Skin epidermis (tissue), 12 donors: ENCODE measurements around the gene MYLK.
"Not testable (repeated sequence)": the region's sequence is repeated elsewhere in the genome, so short reads cannot be mapped to it uniquely, and the experiment has no call there.

ENCODE experiments used
- H3K27ac ChIP-seq, 21 experiments: fragments of 200-600 bp; sonication (generic) in 11 of 21; one replicate each; pipeline ENCODE4 v1.5.0; 2020; ENCODE audit warnings: mild to moderate bottlenecking in 3 of 21, inconsistent platforms in 2 of 21, moderate library complexity in 2 of 21
- H3K4me3 ChIP-seq, 7 experiments: fragments of 200-600 bp; sonication (generic) in 2 of 7; one replicate each; pipeline ENCODE4 v1.5.0; 2020; ENCODE audit warnings: inconsistent platforms in 2 of 7, mild to moderate bottlenecking in 2 of 7, moderate library complexity in 1 of 7

The MYLK gene, protein sequence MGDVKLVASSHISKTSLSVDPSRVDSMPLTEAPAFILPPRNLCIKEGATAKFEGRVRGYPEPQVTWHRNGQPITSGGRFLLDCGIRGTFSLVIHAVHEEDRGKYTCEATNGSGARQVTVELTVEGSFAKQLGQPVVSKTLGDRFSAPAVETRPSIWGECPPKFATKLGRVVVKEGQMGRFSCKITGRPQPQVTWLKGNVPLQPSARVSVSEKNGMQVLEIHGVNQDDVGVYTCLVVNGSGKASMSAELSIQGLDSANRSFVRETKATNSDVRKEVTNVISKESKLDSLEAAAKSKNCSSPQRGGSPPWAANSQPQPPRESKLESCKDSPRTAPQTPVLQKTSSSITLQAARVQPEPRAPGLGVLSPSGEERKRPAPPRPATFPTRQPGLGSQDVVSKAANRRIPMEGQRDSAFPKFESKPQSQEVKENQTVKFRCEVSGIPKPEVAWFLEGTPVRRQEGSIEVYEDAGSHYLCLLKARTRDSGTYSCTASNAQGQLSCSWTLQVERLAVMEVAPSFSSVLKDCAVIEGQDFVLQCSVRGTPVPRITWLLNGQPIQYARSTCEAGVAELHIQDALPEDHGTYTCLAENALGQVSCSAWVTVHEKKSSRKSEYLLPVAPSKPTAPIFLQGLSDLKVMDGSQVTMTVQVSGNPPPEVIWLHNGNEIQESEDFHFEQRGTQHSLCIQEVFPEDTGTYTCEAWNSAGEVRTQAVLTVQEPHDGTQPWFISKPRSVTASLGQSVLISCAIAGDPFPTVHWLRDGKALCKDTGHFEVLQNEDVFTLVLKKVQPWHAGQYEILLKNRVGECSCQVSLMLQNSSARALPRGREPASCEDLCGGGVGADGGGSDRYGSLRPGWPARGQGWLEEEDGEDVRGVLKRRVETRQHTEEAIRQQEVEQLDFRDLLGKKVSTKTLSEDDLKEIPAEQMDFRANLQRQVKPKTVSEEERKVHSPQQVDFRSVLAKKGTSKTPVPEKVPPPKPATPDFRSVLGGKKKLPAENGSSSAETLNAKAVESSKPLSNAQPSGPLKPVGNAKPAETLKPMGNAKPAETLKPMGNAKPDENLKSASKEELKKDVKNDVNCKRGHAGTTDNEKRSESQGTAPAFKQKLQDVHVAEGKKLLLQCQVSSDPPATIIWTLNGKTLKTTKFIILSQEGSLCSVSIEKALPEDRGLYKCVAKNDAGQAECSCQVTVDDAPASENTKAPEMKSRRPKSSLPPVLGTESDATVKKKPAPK (N-terminal part only)

GRCh38 chr3:123884203-123884831 lies at the start of gene MYLK:
Gene MYLK (minus strand): TSS chr3:123884332. CDS start chr3:123793841, 90,491 bp downstream.
- H3K4me3 ChIP-seq = peak within 1 kb of the TSS; percentile 28 to 44 (median 35)
- peak within 1 kb of the TSS in 2 of 21 experiments; percentile 21 to 25 for H3K27ac ChIP-seq

- H3K4me3 ChIP-seq = no peak overlapping the region
- no peak overlapping the region for H3K27ac ChIP-seq
Observed at GRCh38 chr3:123930445-123930844, 46.3 kb upstream of the MYLK start.

- Histone ChIP-seq H3K4me3 (no peak overlapping the region), H3K27ac (no peak overlapping the region)
Observed at GRCh38 chr3:123929325-123929724, 45.2 kb upstream of the MYLK start.

DNA sequence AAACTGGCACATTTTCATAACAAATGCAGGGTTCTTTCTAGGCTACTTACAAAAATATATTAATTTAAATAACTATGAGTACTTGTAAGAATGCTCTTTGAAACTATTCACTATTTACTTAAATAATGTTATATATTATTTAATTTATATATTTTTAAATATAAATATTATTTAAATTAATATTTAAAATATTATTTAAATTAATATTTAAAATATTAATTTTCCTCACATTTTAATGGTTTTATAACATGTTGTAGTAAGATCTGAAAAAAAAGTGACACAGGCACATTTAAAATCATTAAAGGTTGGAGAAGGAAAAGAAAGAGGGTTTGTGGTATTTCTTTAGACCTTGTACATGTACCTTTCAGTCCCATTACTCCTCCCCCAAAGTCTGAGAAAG lies 42.3 kb upstream of the MYLK start:
- H3K4me3 ChIP-seq = no peak overlapping the region
- no peak overlapping the region for H3K27ac ChIP-seq

DNA sequence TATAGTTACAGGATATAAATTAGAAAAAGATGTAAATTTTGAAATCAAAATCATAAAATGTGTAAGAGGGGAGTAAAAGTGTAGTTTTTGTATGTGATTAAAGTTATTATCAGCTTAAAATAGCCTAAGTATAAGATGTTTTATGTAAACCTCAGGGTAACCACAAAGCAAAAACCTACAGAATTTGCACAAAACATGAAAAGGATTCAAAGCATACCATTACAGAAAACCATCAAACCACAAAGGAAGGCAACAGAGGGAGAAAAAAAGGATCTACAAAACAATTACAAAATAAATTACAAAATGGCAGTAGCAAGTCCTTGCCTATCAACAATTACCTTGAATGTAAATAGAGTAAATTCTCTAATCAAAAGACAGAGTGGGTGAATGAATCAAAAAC lies 36.7 kb upstream of the MYLK start:
- Histone ChIP-seq H3K4me3 (no peak overlapping the region), H3K27ac (no peak overlapping the region)

GRCh38 chr3:123920383-123920782 lies 36.3 kb upstream of the MYLK start:
- no peak overlapping the region for H3K4me3 ChIP-seq
- H3K27ac ChIP-seq = no peak overlapping the region

DNA sequence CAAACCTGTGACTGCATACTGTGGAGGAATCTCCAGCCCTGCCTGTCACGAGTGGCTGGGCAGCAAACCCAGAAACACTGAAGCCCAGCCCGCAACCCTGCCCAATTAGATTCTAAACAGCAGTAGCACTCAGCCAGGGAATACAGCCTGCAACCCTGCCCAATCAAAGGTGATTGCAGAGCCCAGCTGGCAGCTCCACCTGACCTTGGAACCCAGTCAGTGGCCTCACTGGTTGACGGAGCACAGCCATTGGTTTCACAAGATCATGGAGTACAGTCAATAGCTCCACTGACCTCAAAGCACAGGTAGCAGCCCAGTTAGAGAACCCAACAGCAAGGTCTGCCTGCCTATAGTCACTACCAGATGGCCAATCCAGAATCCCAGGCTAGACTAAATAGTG lies 35.2 kb upstream of the MYLK start:
- H3K27ac ChIP-seq = no peak overlapping the region
- no peak overlapping the region for H3K4me3 ChIP-seq

GRCh38 chr3:123914829-123915228 lies 30.7 kb upstream of the MYLK start:
- H3K27ac ChIP-seq = no peak overlapping the region

GRCh38 chr3:123909785-123910184 lies 25.7 kb upstream of the MYLK start:
- Histone ChIP-seq H3K27ac (no peak overlapping the region), H3K4me3 (no peak overlapping the region)

More at GRCh38 chr3:123914829-123915228, 30.7 kb upstream of the MYLK start:
- H3K4me3 ChIP-seq = no peak overlapping the region

GRCh38 chr3:123907720-123908119 lies 23.6 kb upstream of the MYLK start:
- no peak overlapping the region for H3K27ac ChIP-seq
- no peak overlapping the region for H3K4me3 ChIP-seq

- H3K4me3 ChIP-seq = no peak overlapping the region
- no peak overlapping the region for H3K27ac ChIP-seq
Observed at GRCh38 chr3:123899300-123899865, 15.3 kb upstream of the MYLK start.

GRCh38 chr3:123893012-123893411 lies 8.9 kb upstream of the MYLK start:
- no peak overlapping the region for H3K4me3 ChIP-seq
- H3K27ac ChIP-seq = no peak overlapping the region

DNA sequence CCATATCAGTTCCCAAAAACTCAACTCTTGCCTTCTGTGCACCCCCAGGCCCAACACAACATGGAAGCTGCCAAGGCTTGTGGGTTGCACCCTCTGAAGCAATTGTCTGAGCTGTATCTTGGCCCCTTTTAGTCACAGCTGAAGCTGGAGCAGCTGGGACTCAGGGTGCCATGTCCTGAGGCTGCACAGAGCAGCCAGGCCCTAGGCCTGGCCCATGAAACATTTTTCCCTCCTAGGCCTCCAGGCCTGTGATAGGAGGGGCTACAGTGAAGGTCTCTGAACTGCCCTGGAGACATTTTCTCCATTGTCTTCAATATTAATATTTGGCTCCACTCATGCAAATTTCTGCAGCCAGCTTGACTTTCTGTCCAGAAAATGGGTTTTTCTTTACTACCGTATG lies 8.1 kb upstream of the MYLK start:
- Histone ChIP-seq H3K4me3 (no peak overlapping the region), H3K27ac (no peak overlapping the region)

- H3K4me3 ChIP-seq, H3K27ac ChIP-seq: not testable (repeated sequence)
Observed at GRCh38 chr3:123890991-123891390, 6.9 kb upstream of the MYLK start.

DNA sequence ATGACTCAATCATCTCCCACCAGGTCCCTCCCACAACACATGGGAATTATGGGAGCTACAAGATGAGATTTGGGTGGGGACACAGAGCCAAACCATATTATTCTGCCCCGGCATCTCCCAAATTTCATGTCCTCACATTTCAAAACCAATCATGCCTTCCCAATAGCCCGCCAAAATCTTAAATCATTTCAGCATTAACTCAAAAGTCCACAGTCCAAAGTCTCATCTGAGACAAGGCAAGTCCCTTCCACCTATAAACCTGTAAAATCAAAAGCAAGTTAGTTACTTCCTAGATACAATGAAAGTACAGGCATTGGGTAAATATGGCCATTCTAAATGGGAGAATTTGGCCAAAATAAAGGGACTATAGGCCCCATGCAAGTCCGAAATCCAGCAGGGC lies 6.0 kb upstream of the MYLK start:
- not testable (repeated sequence) for H3K27ac ChIP-seq, H3K4me3 ChIP-seq

DNA sequence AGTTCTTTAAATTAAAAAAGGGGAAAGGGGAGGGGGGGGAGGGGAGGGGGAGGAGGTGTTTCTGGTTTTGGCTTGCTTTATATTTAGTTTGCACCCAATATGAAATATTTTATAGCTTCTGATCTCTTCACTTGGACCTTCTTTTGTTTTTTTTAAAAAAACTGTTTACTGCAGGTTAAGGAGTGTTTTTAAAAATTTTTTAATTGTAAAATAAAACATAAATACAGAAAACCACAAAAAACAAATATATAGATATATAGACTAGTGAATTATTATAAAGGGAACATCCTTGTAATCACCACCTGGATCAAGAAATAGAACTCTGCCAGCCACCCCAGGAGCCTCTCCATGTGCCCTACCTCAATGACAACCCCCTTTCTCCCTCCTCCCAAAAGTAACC lies 861 bp upstream of the MYLK start:
- no peak overlapping the region for H3K27ac ChIP-seq
- H3K4me3 ChIP-seq = no peak overlapping the region

DNA sequence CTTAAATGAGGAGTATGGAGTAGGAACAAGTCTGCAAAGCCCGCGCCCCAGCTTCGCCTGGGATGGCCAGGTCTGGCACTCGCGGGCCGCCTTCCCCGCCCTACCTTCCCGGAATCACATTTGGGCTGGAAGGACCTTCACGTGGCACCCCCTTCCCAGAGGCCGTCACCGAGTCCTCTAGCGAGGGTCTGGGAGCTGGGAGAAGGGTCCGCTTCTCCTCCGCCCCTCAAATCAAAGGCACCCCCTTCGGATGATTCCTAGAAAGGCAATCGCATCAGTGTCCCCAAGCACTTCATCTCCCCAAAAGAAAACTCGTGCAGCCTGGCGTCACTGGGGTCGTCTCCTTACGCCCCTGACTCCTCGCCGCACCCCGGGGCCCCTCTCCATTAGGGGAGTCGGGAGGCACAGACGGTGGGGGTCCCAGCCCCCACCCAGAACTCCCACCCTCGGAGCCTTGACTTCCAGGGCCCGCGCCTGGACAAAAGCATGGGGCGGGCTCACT lies 380 bp downstream of the MYLK start:
- H3K27ac ChIP-seq = peak overlapping the region in 2 of 21 experiments; percentile 21 to 25
- peak overlapping the region; percentile 28 to 44 (median 35) for H3K4me3 ChIP-seq

GRCh38 chr3:123883111-123883510 lies 1.0 kb downstream of the MYLK start:
- Histone ChIP-seq H3K4me3 (peak overlapping the region in 2 of 7 experiments; percentile 34 to 43), H3K27ac (no peak overlapping the region)

DNA sequence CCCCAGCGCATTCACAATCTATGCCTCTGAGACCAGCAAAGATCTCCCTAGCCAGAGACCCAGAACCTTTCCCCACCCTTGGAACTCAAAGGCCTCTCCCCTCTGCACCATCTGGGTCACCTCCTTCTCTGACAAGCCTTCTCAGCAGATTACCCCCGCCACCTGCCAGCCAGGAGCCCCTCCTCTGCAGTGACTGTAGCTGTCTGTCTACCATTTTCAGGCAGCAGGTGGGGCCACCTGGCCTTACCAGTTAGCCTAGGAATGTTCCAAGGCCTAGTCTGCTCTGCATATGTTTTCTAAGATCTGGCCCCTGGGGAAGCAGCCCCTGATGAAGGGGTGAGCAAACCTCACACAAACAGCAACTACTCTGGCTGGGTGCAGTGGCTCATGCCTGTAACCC lies 2.4 kb downstream of the MYLK start:
- H3K4me3 ChIP-seq = no peak overlapping the region
- H3K27ac ChIP-seq = no peak overlapping the region
